HPDE6-E6E7 (cell line): Measurements from ENCODE around the gene EHMT1.
A peak's percentile ranks its signal among the peaks of the same experiment; 100 is the strongest.

Source experiments
- DNase-seq: peaks from one replicate; pipeline ENCODE4 v3.0.0; 2011; ENCODE audit warnings: missing footprints; ENCODE audit errors: extremely low spot score

EHMT1 gene

GRCh38 chr9:137672907-137673791, 54.3 kb downstream of the EHMT1 start:
- peak; percentile 46 for DNase-seq

DNA sequence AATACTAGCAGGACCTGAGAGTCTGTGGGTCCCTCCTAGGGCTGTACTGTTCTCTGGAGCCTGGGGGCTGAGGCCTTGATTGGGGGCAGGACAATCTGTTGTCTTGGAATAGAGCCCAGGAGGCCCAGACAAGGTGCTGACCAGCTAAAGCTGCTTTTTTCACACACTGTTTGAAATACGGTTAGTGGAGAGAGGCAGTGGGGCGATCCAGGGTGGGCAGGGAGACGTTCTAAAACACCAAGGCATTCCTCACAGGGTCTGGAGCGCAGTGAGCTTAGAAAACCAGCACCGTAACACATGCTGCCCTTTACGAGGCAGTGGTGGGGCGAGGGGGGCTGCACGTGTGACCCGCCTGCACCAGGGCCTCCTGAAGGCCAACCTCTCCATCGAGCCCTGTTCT, 55.1 kb downstream of the EHMT1 start:
- no peak for DNase-seq

GRCh38 chr9:137674307-137674975, 55.6 kb downstream of the EHMT1 start:
- DNase-seq, result no peak

DNA sequence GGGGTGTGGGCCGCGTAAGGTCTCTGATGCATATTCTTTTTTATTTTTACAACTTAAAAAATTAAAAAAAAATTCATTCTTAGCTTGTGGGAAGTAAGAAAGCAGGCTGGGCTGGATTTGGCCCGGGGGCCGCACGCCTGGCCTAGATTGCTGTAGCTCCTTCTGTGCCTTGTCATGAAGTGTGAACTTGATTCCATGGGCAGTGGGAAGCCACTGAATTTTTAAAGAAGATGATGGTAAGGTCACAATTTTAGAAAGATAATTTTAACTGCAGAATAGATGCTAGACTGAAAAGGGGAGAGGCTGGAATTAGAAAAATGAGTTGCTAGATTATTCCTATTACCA, 56.1 kb downstream of the EHMT1 start:
- no peak for DNase-seq

DNA sequence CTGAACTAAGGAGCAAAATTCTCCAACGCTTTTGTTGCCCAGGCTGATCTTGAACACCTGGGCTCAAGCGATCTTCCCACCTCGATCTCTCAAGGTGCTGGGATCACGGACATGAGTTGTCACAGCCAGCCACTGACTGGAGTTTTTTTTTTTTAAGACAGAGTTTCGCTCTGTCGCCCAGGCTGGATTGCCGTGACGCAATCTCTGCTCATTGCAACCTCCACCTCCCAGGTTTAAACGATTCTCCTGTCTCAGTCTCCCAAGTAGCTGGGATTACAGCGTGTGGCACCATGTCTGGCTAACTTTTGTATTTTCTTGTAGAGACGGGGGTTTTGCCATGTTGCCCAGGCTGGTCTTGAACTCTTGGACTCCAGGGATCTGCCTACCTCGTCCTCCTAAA, 58.2 kb downstream of the EHMT1 start:
- DNase-seq, result no peak

DNA sequence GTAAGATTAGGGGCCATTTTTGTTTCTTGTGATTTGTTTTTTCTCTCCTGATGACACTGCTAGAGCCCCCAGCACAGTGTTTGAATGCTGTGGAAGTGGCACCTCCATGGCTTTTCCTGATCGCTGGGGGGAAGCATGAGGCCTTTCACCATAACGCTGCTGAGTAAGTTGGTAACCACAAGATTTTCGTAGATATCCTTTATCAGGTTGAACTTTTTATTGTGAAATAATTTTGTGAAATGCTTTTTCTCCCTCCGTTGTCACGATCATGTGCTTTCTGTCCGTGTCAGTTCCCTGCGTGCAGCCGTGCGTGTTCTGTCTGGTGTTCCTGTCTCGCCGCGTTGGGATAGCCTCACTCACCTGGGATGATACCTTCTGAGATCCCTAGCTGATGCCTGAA, 59.4 kb downstream of the EHMT1 start:
- DNase-seq, result no peak

DNA sequence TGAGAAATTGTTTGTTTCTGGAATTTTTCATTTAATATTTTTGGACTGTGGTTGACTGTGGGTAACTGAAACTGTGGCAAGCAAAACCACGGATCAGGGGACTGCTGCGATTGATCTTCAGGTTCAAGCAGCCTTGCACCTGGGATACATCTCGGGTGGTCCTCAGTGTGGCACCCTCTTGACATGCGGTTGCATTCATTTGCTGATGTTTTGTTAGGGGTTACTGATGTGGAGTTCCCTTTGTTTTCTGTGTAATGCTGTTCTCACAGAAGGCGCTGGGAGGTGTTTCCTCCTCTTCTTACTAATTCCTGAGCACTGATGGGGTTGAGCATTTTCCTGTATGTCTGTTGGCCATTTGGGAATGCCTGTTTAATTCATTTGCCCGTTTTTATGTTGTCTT, 60.4 kb downstream of the EHMT1 start:
- DNase-seq, result no peak

DNA sequence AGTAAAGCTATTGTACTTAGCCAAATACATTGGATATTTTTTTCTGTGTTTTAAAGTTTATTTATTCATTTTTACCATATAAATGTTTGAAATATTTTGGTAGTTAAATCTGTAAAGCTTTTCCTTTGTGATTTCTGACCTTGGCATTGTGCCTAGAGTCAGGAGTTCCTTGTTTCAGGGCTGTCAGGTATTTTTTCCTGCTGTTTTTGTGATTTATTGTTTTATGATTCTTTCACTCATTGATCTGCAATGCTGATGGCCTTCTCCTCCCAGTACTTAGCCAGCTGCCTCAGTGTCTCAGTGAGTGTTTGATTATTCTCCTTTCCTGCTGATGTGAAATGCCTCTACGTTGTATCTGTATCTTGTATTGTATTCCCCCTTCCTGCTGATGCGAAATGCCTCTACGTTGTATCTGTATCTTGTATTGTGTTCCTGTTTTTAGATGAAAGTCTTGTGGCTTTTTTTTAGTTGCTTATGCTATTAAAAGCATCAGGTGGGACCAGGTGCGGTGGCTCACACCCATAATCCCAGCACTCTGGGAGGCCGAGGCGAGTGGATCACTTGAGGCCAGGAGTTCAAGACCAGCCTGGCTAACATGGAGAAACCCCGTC, 61.0 kb downstream of the EHMT1 start:
- DNase-seq, result no peak

DNA sequence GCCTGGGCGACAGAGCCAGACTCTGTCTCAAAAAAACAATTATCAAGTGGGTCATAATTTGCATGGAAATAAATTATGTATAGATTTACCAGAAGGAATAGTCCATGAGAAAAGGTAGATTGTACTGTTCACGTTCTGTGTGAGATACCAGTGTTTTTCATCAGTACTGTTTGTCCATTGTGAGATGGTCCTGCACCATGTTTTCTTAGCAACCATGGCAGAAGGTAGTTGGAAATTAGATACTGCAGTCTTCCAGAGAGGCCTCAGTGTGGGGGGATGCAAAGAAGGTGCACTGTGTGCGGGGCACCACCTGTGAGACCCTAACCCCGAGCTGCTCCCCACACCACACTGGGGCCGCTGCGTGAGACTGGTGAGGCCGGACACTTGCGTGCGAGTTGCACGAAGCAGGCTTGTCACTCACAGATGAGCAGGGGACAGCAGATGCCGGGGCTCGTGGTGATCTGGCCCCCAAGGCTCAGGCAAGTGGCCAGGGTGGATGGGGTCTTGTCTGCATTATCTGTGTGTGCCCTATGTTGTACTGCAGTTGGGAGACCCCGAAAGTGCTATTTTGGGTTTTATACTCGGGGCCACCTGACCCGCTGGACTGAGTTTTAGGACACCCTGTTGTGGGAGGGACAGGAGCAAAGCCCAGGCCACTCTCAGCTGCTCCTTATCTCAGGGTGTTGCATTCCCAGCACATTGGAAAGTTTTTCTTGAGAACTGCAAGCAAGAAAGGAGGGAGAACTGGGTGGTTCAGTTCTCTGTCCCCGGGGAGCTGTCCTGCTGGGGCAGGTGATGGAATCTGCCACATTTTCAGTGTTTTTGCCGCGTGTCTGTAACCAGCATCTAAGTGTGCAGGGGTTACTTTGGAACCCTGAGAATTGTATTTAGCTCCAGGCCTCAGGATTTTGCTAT, 61.9 kb downstream of the EHMT1 start:
- no peak for DNase-seq

GRCh38 chr9:137682428-137683105, 63.8 kb downstream of the EHMT1 start:
- no peak for DNase-seq

- DNase-seq, result no peak
These were observed 64.6 kb downstream of the EHMT1 start for GRCh38 chr9:137683262-137683864.

DNA sequence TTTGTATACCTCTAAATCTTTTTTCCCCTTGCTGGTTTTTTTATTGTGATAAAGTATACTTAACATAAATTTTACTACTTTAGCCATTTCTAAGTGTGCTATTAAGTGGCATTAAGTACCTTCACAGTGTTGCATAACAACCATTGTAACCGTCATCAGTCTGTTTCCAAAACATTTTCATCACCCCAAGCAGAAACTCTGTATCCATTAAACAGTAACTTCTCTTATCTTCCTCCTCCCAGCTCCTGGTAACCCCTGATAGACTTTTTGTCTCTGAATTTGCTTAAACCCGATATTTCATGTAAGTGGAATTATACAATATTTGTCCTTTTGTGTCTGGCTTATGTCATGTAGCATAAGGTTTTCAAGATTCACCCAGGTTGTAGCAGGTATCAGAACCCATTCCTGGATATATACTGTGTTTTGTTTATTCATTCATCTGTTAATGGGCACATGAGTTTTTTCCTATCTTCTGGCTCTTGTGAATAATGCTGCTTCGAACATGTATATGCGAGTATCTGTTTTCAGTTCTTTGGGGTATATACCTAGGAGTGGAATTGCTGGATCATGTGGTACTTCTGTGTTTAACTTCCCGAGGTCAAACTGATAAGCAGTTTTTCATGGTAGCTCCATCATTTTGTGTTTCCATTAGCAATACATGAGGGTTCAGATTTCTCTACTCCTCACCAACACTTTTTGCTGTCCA, 66.4 kb downstream of the EHMT1 start:
- DNase-seq, result no peak

GRCh38 chr9:137685741-137686420, 67.1 kb downstream of the EHMT1 start:
- DNase-seq, result no peak

GRCh38 chr9:137688261-137688660, 69.5 kb downstream of the EHMT1 start:
- no peak for DNase-seq

GRCh38 chr9:137688725-137689124, 69.9 kb downstream of the EHMT1 start:
- no peak for DNase-seq

DNA sequence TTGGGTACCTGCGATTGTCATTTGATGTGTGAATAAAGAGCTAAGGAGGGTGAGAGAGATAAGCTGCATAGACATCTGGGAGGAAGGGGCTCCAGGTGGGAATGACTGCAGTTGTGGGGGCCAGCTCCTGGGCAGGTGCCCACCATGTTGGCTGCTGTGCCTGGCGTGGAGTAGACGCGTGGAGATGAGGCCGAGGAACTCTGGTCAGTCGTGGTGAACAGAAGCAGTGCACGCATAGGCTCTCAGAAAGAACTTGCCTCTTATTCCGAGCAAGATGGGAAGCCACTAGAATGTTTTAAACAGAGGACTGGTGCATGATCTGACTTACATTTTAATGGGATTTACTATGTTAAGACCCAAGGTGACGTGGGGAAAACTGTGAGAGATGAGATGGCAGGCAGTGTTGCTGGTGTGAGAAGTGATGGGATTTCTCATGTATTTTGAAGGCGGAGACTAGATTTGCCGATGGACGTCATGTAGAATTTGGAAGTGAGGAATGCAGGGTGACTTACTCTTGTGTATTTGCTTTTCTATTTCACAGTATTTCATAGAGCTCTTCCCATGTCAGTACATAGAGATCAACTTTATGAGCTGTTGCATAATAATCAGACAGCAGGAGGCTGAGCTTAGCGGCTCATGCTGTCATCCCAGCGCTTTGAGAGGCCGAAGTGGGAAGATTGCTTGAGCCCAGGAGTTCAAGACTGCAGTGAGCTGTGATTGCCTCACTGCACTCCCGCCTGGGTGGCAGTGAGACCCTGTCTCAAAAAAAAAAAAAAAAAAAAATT, 71.1 kb downstream of the EHMT1 start:
- no peak for DNase-seq

GRCh38 chr9:137690930-137691645, 72.3 kb downstream of the EHMT1 start:
- no peak for DNase-seq
